Measurements from ENCODE around the gene PDRG1.

DNA sequence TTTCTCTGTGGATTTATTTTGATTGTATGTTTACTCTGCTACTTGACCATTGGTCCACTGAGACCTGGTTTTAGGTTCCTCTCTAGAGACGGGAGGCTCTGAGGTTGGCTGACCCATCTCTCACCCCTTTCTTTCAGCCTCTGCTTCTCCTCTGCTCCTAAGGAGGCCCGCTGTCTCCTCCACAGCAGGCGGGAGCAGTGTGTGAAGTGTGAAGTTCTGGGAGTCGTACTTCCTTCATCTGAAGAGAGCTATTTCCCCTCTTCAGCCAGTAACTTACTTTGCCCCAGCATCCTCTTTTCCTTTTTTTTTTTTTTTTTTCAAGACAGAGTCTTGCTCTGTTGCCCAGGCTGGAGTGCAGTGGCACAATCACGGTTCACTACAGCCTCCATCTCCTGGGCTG, 21.1 kb downstream of the PDRG1 start:
- no peak for TF ChIP-seq EZH2 (IDR thresholded peaks at IDR 0.05; ENCODE audit: insufficient read depth, low read length)
- TF ChIP-seq, protein P1, sequence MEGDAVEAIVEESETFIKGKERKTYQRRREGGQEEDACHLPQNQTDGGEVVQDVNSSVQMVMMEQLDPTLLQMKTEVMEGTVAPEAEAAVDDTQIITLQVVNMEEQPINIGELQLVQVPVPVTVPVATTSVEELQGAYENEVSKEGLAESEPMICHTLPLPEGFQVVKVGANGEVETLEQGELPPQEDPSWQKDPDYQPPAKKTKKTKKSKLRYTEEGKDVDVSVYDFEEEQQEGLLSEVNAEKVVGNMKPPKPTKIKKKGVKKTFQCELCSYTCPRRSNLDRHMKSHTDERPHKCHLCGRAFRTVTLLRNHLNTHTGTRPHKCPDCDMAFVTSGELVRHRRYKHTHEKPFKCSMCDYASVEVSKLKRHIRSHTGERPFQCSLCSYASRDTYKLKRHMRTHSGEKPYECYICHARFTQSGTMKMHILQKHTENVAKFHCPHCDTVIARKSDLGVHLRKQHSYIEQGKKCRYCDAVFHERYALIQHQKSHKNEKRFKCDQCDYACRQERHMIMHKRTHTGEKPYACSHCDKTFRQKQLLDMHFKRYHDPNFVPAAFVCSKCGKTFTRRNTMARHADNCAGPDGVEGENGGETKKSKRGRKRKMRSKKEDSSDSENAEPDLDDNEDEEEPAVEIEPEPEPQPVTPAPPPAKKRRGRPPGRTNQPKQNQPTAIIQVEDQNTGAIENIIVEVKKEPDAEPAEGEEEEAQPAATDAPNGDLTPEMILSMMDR (IDR thresholded peaks at IDR 0.05; ENCODE audit: insufficient read depth, low read depth, low read length): no peak

Measured in astrocyte (in vitro differentiated cells and primary cell).